ENCODE results near the gene R3HCC1L.

R3HCC1L gene

GRCh38 chr10:98264378-98265065 is 130.1 kb downstream of the R3HCC1L start:
- Histone ChIP-seq H3K4me3 (ENCODE audit: insufficient read depth, low read depth, low read length) (no peak overlapping the region), H3K36me3 (ENCODE audit: control insufficient read depth, insufficient read depth, low read length) (no peaks in the 10 kb centered on the region), H3K27ac (ENCODE audit: insufficient read depth, low read depth, low read length, poor library complexity, severe bottlenecking) (no peak overlapping the region), H3K27me3 (ENCODE audit: control insufficient read depth, insufficient read depth, low read length, poor library complexity, severe bottlenecking) (peaks cover 10% of the 10 kb centered on the region), H3K4me1 (ENCODE audit: control insufficient read depth, insufficient read depth, low read length) (peaks cover 28% of the 10 kb centered on the region), H3K9me3 (ENCODE audit: control insufficient read depth, low read length) (no peaks in the 10 kb centered on the region)
- WGBS, 2 experiments, result 91 to 93% methylated on average over 12 of the region's 12 CpGs

DNA sequence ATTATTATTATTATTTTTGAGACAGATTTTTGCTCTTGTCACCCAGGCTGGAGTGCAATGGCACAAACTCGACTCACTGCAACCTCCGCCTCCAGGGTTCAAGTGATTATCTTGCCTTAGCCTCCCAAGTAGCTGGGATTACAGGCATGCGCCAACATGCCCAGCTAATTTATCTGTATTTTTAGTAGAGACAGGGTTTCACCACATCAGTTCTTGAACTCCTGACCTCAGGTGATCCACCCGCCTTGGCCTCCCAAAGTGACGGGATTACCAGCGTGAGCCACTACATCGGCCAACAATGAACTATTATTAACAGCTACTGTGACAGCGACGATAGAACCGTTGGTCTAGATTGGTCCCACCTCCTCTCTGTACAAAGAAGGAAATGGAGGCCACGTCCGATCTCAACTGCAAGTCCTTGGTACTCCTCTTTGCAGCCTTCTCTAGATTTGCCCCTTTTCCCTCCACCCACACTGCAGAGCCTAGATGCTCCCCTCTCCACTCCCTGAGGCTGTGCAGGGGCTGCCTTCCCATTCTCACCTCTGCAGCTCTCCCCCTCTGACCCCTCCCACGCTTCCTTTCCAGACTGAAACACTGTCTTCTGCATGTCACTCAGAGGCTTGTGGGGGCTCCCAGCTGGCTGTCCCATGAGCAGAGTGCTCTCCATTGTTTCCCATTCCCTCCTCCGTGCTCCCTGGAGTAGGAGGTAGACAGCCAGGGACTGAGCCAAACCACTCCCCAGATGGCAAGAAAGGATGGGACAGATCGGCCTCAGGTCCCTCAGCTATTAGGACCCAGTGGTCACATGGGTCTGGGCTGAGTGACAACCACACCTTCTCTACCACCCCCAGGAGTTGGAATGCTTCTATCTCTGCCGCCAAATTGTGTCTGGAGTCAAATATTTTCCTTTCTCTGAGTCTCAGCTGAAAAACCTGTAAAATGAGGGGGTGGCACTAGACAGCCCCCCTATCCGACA is 131.2 kb downstream of the R3HCC1L start:
- Histone ChIP-seq H3K27me3 (ENCODE audit: control insufficient read depth, insufficient read depth, low read length, poor library complexity, severe bottlenecking) (peaks cover 10% of the 10 kb centered on the region), H3K4me1 (ENCODE audit: control insufficient read depth, insufficient read depth, low read length) (peaks cover 31% of the 10 kb centered on the region), H3K9me3 (ENCODE audit: control insufficient read depth, low read length) (no peaks in the 10 kb centered on the region), H3K36me3 (ENCODE audit: control insufficient read depth, insufficient read depth, low read length) (no peaks in the 10 kb centered on the region), H3K4me3 (ENCODE audit: insufficient read depth, low read depth, low read length) (no peak overlapping the region), H3K27ac (ENCODE audit: insufficient read depth, low read depth, low read length, poor library complexity, severe bottlenecking) (no peak overlapping the region)
- 74 to 77% methylated on average over 17 of the region's 17 CpGs for WGBS, 2 experiments

- WGBS, 2 experiments, result 80 to 83% methylated on average over 2 to 5 of the region's 5 CpGs
- no peak overlapping the region for H3K27ac ChIP-seq (ENCODE audit: insufficient read depth, low read depth, low read length, poor library complexity, severe bottlenecking)
- H3K9me3 ChIP-seq (ENCODE audit: control insufficient read depth, low read length), result no peaks in the 10 kb centered on the region
- H3K27me3 ChIP-seq (ENCODE audit: control insufficient read depth, insufficient read depth, low read length, poor library complexity, severe bottlenecking), result peaks cover 10% of the 10 kb centered on the region
- H3K36me3 ChIP-seq (ENCODE audit: control insufficient read depth, insufficient read depth, low read length), result no peaks in the 10 kb centered on the region
- peaks cover 31% of the 10 kb centered on the region for H3K4me1 ChIP-seq (ENCODE audit: control insufficient read depth, insufficient read depth, low read length)
- H3K4me3 ChIP-seq (ENCODE audit: insufficient read depth, low read depth, low read length), result no peak overlapping the region
These were observed 132.2 kb downstream of the R3HCC1L start for GRCh38 chr10:98266647-98267046.

DNA sequence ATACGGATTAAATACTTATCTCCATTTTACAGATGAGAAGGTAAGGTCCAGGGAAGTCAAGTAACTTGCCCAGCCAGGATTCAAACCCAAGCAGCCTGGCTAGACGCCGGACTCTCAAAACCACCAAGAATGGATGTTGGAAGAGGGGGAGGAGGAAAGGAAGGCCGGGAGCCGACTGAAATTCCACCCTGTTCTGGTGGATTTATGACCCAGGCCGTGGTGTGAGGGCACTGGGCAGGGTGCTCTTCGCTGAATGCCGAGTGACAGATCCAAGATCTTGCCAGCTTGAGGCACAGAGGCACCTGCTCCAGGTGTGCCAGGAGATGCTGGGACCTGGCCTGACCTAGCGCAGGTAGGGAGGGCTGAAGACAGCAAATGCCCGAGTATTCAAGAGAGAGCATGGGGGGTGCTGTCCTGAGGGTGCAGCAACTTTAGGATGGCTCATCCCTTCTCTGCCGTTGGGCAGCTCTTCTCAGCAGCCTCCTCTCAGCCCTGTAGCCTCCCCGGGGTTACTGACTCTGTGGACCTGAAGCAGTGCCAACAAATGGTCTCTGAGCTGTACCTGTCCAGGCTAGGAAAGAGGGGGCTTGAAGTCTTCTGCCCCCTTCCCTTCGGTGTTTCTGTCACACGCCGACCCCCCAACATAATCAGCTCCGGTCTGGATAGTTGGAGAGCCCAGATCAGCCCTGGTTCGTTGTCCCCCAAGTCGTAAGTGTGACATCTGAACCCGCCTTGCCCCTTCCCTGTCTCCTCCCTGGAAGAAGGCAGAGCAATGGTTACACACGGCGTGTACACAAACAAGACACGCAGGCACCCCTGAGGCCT is 132.8 kb downstream of the R3HCC1L start:
- H3K9me3 ChIP-seq (ENCODE audit: control insufficient read depth, low read length), result no peaks in the 10 kb centered on the region
- H3K27me3 ChIP-seq (ENCODE audit: control insufficient read depth, insufficient read depth, low read length, poor library complexity, severe bottlenecking), result peaks cover 10% of the 10 kb centered on the region
- peak overlapping the region; percentile 22 for H3K4me3 ChIP-seq (ENCODE audit: insufficient read depth, low read depth, low read length)
- H3K36me3 ChIP-seq (ENCODE audit: control insufficient read depth, insufficient read depth, low read length), result no peaks in the 10 kb centered on the region
- 84 to 86% methylated on average over 21 of the region's 22 CpGs for WGBS, 2 experiments
- peaks cover 31% of the 10 kb centered on the region for H3K4me1 ChIP-seq (ENCODE audit: control insufficient read depth, insufficient read depth, low read length)
- no peak overlapping the region for H3K27ac ChIP-seq (ENCODE audit: insufficient read depth, low read depth, low read length, poor library complexity, severe bottlenecking)

GRCh38 chr10:98267894-98268693 is 133.6 kb downstream of the R3HCC1L start, which contains the start of gene LOXL4:
Gene LOXL4, minus strand, starts transcription at chr10:98268194. Its CDS starts 5,175 bp downstream, at chr10:98263019.
- peaks cover 10% of the 10 kb centered on the region for H3K27me3 ChIP-seq (ENCODE audit: control insufficient read depth, insufficient read depth, low read length, poor library complexity, severe bottlenecking)
- H3K36me3 ChIP-seq (ENCODE audit: control insufficient read depth, insufficient read depth, low read length), result no peaks in the 10 kb centered on the region
- H3K4me1 ChIP-seq (ENCODE audit: control insufficient read depth, insufficient read depth, low read length), result peaks cover 31% of the 10 kb centered on the region
- peak within 1 kb of the TSS; percentile 43 for H3K4me3 ChIP-seq (ENCODE audit: insufficient read depth, low read depth, low read length)
- H3K9me3 ChIP-seq (ENCODE audit: control insufficient read depth, low read length), result no peaks in the 10 kb centered on the region
- 6 to 7% methylated on average over 66 to 73 of the region's 75 CpGs for WGBS, 2 experiments
- no peak within 1 kb of the TSS for H3K27ac ChIP-seq (ENCODE audit: insufficient read depth, low read depth, low read length, poor library complexity, severe bottlenecking)

DNA sequence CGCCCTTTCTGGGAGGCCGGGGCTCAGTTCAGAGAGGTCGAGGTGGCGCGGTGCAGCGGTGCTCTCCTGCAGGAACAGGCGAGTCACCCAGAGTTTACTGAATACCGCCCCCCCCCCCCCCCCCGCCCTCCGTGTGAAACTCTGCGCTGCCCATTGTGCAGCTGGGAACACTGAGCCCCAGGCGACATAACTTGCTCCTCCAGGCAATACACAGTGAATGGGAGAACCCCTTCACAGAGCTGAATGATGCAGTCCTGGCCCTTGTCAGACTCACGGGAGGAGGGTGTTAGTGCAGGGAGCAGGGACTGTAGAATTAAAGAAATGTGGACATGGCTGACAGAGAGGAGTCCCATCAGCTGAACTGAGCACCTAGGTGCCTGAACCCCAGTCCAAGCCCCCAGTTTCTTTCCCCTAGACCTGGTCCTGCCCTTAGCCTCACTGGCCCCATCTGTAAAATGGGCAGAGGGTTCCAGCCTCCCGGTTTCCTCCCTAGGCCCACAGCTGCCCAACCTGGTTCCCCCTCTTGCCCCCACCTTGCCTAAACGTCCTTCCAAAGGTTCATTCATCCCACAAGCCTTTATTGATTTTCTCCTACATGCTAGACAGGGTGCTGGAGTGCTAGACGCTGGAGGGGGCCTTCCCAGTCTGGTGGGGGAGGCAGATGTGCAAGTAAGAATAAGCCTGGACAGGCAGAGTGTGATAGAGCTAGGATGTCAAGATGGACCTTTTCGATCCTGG is 134.4 kb downstream of the R3HCC1L start:
- Histone ChIP-seq H3K27me3 (ENCODE audit: control insufficient read depth, insufficient read depth, low read length, poor library complexity, severe bottlenecking) (peaks cover 10% of the 10 kb centered on the region), H3K27ac (ENCODE audit: insufficient read depth, low read depth, low read length, poor library complexity, severe bottlenecking) (no peak overlapping the region), H3K4me3 (ENCODE audit: insufficient read depth, low read depth, low read length) (peak overlapping the region; percentile 43), H3K4me1 (ENCODE audit: control insufficient read depth, insufficient read depth, low read length) (peaks cover 31% of the 10 kb centered on the region), H3K9me3 (ENCODE audit: control insufficient read depth, low read length) (no peaks in the 10 kb centered on the region), H3K36me3 (ENCODE audit: control insufficient read depth, insufficient read depth, low read length) (no peaks in the 10 kb centered on the region)
- 29% methylated on average over 15 to 17 of the region's 17 CpGs for WGBS, 2 experiments

DNA sequence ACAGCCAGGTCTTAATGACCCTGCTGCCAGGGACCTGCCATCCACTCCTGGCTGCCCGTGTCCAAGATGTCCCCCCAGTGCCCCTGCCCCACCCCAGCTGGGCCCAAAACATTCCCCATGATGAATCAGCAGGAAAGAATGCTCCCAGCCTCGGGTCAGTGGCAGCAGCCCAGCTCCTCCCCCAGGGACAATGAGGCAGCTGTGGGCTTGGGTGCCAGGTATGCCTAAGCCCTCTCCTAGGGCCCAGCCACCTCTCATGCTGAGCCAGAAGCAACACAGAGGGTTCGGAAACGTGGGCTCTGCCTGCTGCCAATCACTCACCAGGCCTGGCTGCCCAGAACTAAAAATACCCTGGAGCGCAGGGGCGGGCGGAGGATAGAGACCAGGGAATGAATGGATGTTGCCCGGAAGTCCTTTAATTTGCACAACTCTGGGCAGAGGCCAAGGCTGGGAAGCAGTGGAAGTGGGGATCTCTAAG is 135.0 kb downstream of the R3HCC1L start:
- WGBS, 2 experiments, result 47 to 48% methylated on average over 8 of the region's 8 CpGs
- Histone ChIP-seq H3K9me3 (ENCODE audit: control insufficient read depth, low read length) (no peaks in the 10 kb centered on the region), H3K27ac (ENCODE audit: insufficient read depth, low read depth, low read length, poor library complexity, severe bottlenecking) (no peak overlapping the region), H3K36me3 (ENCODE audit: control insufficient read depth, insufficient read depth, low read length) (no peaks in the 10 kb centered on the region), H3K4me3 (ENCODE audit: insufficient read depth, low read depth, low read length) (no peak overlapping the region), H3K27me3 (ENCODE audit: control insufficient read depth, insufficient read depth, low read length, poor library complexity, severe bottlenecking) (peaks cover 10% of the 10 kb centered on the region), H3K4me1 (ENCODE audit: control insufficient read depth, insufficient read depth, low read length) (peaks cover 31% of the 10 kb centered on the region)

- Histone ChIP-seq H3K27me3 (ENCODE audit: control insufficient read depth, insufficient read depth, low read length, poor library complexity, severe bottlenecking) (peaks cover 10% of the 10 kb centered on the region), H3K4me3 (ENCODE audit: insufficient read depth, low read depth, low read length) (no peak overlapping the region), H3K4me1 (ENCODE audit: control insufficient read depth, insufficient read depth, low read length) (peaks cover 31% of the 10 kb centered on the region), H3K27ac (ENCODE audit: insufficient read depth, low read depth, low read length, poor library complexity, severe bottlenecking) (no peak overlapping the region), H3K36me3 (ENCODE audit: control insufficient read depth, insufficient read depth, low read length) (no peaks in the 10 kb centered on the region), H3K9me3 (ENCODE audit: control insufficient read depth, low read length) (no peaks in the 10 kb centered on the region)
- 82 to 83% methylated on average over 10 of the region's 10 CpGs for WGBS, 2 experiments
These were observed 135.8 kb downstream of the R3HCC1L start for GRCh38 chr10:98270073-98270740.
